GM23248 (cell line): ENCODE data around the gene UCKL1. TPM values are rescaled to one million over a fixed set of nuclear protein-coding genes. Genes with fewer than 3 reads are reported as not detected.

Experiments
- DNase-seq: peaks from one replicate; pipeline ENCODE4 v3.0.0-alpha.2; 2015
- H2AFZ ChIP-seq: fragments of 200-600 bp; sonication (generic); 2 replicates; pipeline ENCODE4 v1.6.1; 2016; ENCODE audit warnings: antibody characterized with exemption
- H3F3A ChIP-seq: fragments of 200-600 bp; sonication (generic); 2 replicates; pipeline ENCODE4 v1.6.1; 2016; ENCODE audit warnings: mild to moderate bottlenecking, antibody characterized with exemption, mixed run types; ENCODE audit not compliant: insufficient read depth
- H3K27ac ChIP-seq: fragments of 200-600 bp; sonication (generic); 2 replicates; pipeline ENCODE4 v1.5.1; 2016; ENCODE audit warnings: mild to moderate bottlenecking
- H3K27me3 ChIP-seq: fragments of 200-600 bp; sonication (generic); replicated peaks from 2 replicates; pipeline ENCODE4 v1.6.1; 2016; ENCODE audit warnings: mild to moderate bottlenecking; ENCODE audit not compliant: insufficient read depth
- H3K36me3 ChIP-seq: fragments of 200-600 bp; sonication (generic); 2 replicates; pipeline ENCODE4 v1.6.1; 2016; ENCODE audit warnings: low read depth, mild to moderate bottlenecking
- H3K4me1 ChIP-seq: fragments of 200-600 bp; sonication (generic); 2 replicates; pipeline ENCODE4 v1.6.1; 2016; ENCODE audit warnings: mild to moderate bottlenecking; ENCODE audit not compliant: insufficient read depth
- H3K4me2 ChIP-seq: fragments of 200-600 bp; sonication (generic); one replicate; pipeline ENCODE4 v1.6.1; 2016; ENCODE audit warnings: mild to moderate bottlenecking; ENCODE audit not compliant: unreplicated experiment
- H3K4me3 ChIP-seq: fragments of 200-600 bp; sonication (generic); 2 replicates; pipeline ENCODE4 v1.5.1; 2016; ENCODE audit warnings: mild to moderate bottlenecking
- H3K79me2 ChIP-seq: fragments of 200-600 bp; sonication (generic); 2 replicates; pipeline ENCODE4 v1.6.1; 2016; ENCODE audit warnings: mild to moderate bottlenecking; ENCODE audit not compliant: insufficient read depth
- H3K9ac ChIP-seq: fragments of 200-600 bp; sonication (generic); 2 replicates; pipeline ENCODE4 v1.6.1; 2016; ENCODE audit warnings: mild to moderate bottlenecking
- H3K9me2 ChIP-seq: fragments of 200-600 bp; sonication (generic); 2 replicates; pipeline ENCODE4 v1.6.1; 2016; ENCODE audit warnings: mixed run types, mild to moderate bottlenecking, moderate library complexity; ENCODE audit not compliant: insufficient read depth
- H3K9me3 ChIP-seq: fragments of 200-600 bp; sonication (generic); one replicate; pipeline ENCODE4 v1.6.1; 2017; ENCODE audit warnings: low read depth
- H4K20me1 ChIP-seq: fragments of 200-600 bp; sonication (generic); 2 replicates; pipeline ENCODE4 v1.6.0; 2016; ENCODE audit not compliant: insufficient read depth
- EZH2 ChIP-seq: fragments of 200-600 bp; sonication (generic); IDR thresholded peaks from 2 replicates; pipeline ENCODE4 v1.6.1; 2018; ENCODE audit warnings: antibody characterized with exemption, mild to moderate bottlenecking; ENCODE audit not compliant: insufficient read depth, poor library complexity, severe bottlenecking
- EZH2phosphoT487 ChIP-seq: fragments of 200-600 bp; sonication (generic); IDR thresholded peaks from 2 replicates; pipeline ENCODE4 v1.6.1; 2018; ENCODE audit warnings: antibody characterized with exemption, moderate library complexity, mild to moderate bottlenecking, low read depth; ENCODE audit not compliant: insufficient read depth
- WGBS, 2 experiments: methylation state at CpG; one replicate each; pipeline ENCODE4 v1.1.6; 2015 to 2017; ENCODE audit warnings: low lambda C conversion rate in 2 of 2, low coverage in 1 of 2; ENCODE audit errors: missing lambda C conversion rate in 2 of 2; 5-methylcytosine and 5-hydroxymethylcytosine counted together
- in situ Hi-C: fragments of 300-500 bp; cut with MboI; formaldehyde crosslinking; loops from 2 replicates; pipeline ENCODE4 v1.15.0; 2020
- polyA plus RNA-seq: library from polyadenylated mRNA; unstranded; fragments of >200 nt; fragmentation: Nextera tagmentation; extraction: Ambion mirVana; gene quantifications from 2 replicates; pipeline ENCODE4 v1.2.1, GENCODE V29; 2016
- total RNA-seq: library from RNA; depleted of rRNA; stranded (reverse); fragments of >200 nt; shearing (Covaris generic); gene quantifications from 2 replicates; pipeline ENCODE4 v1.2.3, GENCODE V29; 2014

UCKL1 gene
- total and polyA plus RNA-seq, 2 experiments from 2014 or later = 17.6 to 33.4 TPM

DNA sequence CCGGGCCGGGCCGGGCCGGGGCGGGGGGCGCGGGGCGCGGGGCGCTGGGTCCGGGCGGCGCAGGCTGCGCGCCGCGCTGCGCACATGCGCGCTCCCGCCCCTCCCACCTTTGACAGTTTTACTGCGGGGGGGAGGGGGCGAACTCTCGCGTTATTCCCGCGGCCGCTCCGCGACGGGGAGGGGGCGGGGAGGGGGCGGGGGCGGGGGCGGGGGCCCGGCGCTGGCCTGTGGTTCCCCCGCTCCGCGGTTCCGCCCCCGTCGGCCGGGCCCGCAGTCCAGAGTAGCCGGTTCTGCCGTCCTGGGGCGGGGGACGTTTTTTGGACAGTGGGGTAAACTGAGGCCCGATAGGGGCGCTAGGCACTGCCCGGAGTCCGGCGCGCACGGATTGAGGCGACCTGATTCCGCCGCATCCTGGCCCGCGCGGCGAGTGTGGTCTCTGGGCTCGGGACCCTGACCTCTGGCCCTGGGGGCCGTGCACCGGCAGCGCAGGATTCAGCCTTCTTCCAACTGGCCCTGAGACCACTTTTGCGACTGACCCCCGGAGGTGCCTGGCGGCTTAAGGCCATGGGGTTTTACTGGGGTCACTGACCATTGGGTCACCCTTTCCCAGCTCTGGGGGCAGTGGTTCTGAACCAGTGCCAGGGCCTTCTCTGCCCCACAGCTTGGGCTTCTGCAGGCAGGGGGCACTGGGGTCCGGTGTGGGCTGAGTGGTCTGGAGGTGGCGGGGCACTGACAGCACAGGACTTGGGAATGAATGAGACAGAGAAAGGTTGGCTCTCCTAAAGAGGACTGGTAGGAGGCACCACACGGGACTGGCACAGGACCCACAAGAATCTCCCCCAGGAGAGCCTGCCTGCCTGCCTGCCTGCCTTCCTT is 13.9 kb upstream of the UCKL1 start, which contains the start of gene ZNF512B:
Gene ZNF512B, minus strand, starts transcription at position 93 of the 876 bp plus-strand sequence. CDS start 1,980 bp downstream, outside the sequence.
- WGBS, 2 experiments = 3 to 6% methylated on average over 28 to 58 of the region's 73 CpGs
- TF ChIP-seq EZH2 = no peak
- H3K4me3 ChIP-seq = peak within 1 kb of the TSS; percentile 83
- H3K9me3 ChIP-seq = no peaks in the 10 kb centered on the region
- H3K9me2 ChIP-seq = no peaks in the 10 kb centered on the region
- in situ Hi-C loops = no loop called here
- no peaks in the 10 kb centered on the region for H4K20me1 ChIP-seq
- peak within 1 kb of the TSS; percentile 74 for H2AFZ ChIP-seq
- no peaks in the 10 kb centered on the region for H3K27me3 ChIP-seq
- peaks cover 5% of the 10 kb centered on the region for H3K4me1 ChIP-seq
- peak; percentile 76 for DNase-seq
- H3K27ac ChIP-seq = no peak within 1 kb of the TSS
- no peaks in the 10 kb centered on the region for H3K36me3 ChIP-seq
- peaks cover 8% of the 10 kb centered on the region for H3F3A ChIP-seq
- peaks cover 14% of the 10 kb centered on the region for H3K79me2 ChIP-seq
- H3K4me2 ChIP-seq = peak within 1 kb of the TSS; percentile 84
- peak within 1 kb of the TSS; percentile 88 for H3K9ac ChIP-seq

DNA sequence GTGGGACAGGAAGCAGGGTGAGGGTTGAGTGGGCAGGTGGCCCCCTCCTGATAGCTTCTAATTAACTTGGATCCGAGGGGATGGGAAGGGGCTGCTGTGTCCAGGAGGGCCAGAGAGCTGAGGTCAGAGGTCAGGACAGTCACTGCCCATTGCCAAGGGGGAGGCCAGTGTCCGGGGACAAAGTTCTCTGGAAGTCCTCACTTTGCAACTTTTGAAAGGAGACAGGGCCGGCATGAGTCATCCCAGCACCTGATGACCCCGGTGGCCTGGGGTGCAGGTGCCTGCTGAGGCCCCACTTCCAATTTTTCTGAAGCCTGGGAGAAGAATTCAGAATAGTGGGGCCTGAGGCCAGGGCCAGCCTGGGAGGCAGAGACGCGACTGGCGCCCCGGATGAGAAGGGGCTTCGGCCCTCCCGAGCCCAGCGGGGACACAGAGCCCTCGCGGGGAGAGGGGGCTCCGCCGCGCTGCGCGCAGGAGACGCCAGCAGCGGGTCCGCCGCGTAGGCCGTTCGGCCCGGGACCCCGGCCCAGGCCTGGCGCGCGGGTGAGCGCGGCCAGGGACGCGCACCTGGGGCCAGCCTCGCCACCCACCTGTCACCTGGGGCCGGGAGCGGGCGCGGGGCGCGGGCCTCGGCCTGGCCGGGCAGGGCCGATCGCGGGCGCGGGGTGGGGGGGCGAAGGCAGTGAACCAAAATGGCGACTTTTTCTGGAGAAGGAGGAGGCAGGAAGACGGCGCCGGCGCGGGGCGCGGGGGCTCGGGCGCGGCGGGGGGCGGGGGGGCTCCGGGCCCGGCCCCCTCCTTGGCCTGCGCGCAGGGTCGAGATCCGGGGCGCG is 12.9 kb upstream of the UCKL1 start:
- Histone ChIP-seq H3K27ac (no peak overlapping the region), H2AFZ (0 out of 2 replicates have a peak overlapping the region, but pooled peaks have one; percentile 36), H3K9me3 (no peaks in the 10 kb centered on the region), H3K9me2 (no peaks in the 10 kb centered on the region), H3K4me3 (peak overlapping the region; percentile 83), H4K20me1 (no peaks in the 10 kb centered on the region), H3K4me1 (peaks cover 5% of the 10 kb centered on the region), H3F3A (peaks cover 8% of the 10 kb centered on the region), H3K9ac (peak overlapping the region; percentile 88), H3K4me2 (peak overlapping the region; percentile 84), H3K36me3 (no peaks in the 10 kb centered on the region), H3K79me2 (peaks cover 14% of the 10 kb centered on the region), H3K27me3 (no peaks in the 10 kb centered on the region)
- TF ChIP-seq EZH2phosphoT487 = no peak
- no peak for TF ChIP-seq EZH2
- 2% methylated on average over 38 to 62 of the region's 70 CpGs for WGBS, 2 experiments
- in situ Hi-C loops = no loop called here
- peak; percentile 50 for DNase-seq

DNA sequence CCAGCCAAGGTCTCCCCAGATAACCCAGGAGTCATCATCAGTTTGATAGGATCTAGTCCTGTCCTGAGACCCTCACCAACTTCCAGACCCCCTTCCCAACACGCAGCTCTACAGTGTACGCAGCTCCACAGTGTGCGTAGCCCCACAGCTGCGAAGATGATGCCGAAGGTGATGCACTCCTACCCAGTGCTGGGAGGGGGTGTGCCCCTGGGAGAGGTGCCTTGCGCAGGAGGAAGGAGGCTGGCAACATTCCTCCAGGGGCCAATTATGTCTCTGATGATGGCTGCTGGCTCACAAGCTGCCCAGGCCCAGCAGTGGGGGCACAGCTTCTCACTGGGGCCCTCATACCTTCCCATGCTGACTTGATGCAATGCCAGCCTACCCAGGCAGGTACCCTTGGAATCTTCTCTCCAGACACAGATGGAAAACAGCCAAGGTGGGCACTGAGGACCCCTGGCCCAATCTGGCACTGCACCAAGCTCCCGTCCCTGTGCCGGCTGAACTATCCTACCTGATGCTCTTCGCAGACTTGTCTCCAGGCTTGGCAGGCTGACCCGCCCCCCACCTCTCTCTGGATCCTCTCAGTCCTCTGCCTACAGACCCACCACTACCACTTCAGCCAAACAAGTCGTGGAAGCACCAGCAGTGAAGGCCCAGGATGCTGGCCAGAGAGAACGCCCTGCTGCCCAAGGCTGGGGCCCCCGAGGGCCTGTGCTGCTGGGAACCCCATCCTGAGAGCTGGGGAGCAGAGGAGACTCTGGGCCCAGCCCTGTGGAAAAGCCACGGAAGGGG is 12.1 kb upstream of the UCKL1 start:
- Histone ChIP-seq H3K4me3 (peak overlapping the region; percentile 83), H3K9me3 (no peaks in the 10 kb centered on the region), H3K9ac (peak overlapping the region; percentile 88), H3K79me2 (peaks cover 14% of the 10 kb centered on the region), H3K9me2 (no peaks in the 10 kb centered on the region), H3K27ac (no peak overlapping the region), H3K27me3 (no peaks in the 10 kb centered on the region), H2AFZ (no peak overlapping the region), H3K4me1 (peaks cover 5% of the 10 kb centered on the region), H4K20me1 (no peaks in the 10 kb centered on the region), H3K4me2 (peak overlapping the region; percentile 84), H3K36me3 (no peaks in the 10 kb centered on the region), H3F3A (peaks cover 5% of the 10 kb centered on the region)
- WGBS, 2 experiments = 64 to 65% methylated on average over 14 of the region's 14 CpGs
- TF ChIP-seq EZH2phosphoT487 (no peak), EZH2 (no peak)
- DNase-seq = no peak
- in situ Hi-C loops = no loop called here
